Adrenal gland (tissue), 5 donors: ENCODE results near the gene PCGF3.

Source experiments
- POLR2A ChIP-seq, 2 donors: fragments of 450-650 bp; IDR thresholded peaks; one replicate each; pipeline ENCODE4 v1.6.1; 2017; ENCODE audit warnings: antibody characterized with exemption in 2 of 2, mild to moderate bottlenecking in 2 of 2, moderate library complexity in 1 of 2
- TF ChIP-seq, protein P1 (sequence below), 6 experiments: fragments of 450-650 bp in 4 of 6; fragments of 200-600 bp in 2 of 6; sonication (generic) in 1 of 6; IDR thresholded peaks; 1 replicate in 5 of 6; 2 replicates in 1 of 6; pipeline versions ENCODE4 v1.5.1 to v1.8.0; 2016 to 2021; ENCODE audit warnings: antibody characterized with exemption in 6 of 6, mild to moderate bottlenecking in 2 of 6, moderate library complexity in 1 of 6
- donor health status: DM: no; HTN: no; CAD: no.

DNA sequence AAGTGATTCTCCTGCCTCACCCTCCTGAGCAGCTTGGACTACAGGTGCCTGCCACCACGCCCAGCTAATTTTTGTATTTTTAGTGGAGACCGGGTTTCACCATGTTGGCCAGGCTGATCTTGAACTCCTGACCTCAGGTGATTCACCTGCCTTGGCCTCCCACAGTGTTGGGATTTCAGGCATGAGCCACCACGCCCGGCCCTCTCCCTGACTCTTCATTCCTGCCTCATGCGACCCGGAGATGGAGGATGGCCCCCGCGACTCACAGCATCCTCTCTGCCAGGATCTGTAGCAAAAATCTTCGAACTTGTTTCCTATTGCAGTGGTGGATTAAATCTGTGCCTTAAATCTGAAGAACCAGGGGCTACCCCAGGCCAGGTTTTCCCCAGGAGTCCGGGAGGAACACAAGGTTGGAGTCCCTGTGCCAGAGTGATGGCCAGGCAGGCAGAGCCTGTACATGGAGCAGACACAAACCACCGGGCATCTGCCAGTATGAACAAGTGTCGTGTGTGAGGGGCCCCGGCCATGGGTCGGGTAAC, 108.7 kb downstream of the PCGF3 start:
- no peak for TF ChIP-seq POLR2A (IDR thresholded peaks at IDR 0.05)
- TF ChIP-seq, protein P1, sequence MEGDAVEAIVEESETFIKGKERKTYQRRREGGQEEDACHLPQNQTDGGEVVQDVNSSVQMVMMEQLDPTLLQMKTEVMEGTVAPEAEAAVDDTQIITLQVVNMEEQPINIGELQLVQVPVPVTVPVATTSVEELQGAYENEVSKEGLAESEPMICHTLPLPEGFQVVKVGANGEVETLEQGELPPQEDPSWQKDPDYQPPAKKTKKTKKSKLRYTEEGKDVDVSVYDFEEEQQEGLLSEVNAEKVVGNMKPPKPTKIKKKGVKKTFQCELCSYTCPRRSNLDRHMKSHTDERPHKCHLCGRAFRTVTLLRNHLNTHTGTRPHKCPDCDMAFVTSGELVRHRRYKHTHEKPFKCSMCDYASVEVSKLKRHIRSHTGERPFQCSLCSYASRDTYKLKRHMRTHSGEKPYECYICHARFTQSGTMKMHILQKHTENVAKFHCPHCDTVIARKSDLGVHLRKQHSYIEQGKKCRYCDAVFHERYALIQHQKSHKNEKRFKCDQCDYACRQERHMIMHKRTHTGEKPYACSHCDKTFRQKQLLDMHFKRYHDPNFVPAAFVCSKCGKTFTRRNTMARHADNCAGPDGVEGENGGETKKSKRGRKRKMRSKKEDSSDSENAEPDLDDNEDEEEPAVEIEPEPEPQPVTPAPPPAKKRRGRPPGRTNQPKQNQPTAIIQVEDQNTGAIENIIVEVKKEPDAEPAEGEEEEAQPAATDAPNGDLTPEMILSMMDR (IDR thresholded peaks at IDR 0.05) = no peak
